HepG2 (cell line): Measurements from ENCODE around the gene NTMT1. TPM values are rescaled to one million over a fixed set of nuclear protein-coding genes. Genes with fewer than 3 reads are reported as not detected.

Experiments used
- CBX1 ChIP-seq: IDR thresholded peaks from one replicate; pipeline ENCODE4 v1.6.1; 2016; ENCODE audit warnings: antibody characterized with exemption, low read depth
- CHD4 ChIP-seq: fragments of 200-600 bp; sonication (generic); IDR thresholded peaks from 2 replicates; pipeline ENCODE4 v1.7.0; 2017; ENCODE audit warnings: mild to moderate bottlenecking, low read length, borderline replicate concordance
- DNMT3B ChIP-seq: conservative IDR thresholded peaks from 2 replicates; pipeline ENCODE4 v1.6.1; 2016; ENCODE audit warnings: missing biosample characterization, control low read depth
- EEA1 ChIP-seq: sonication (generic); formaldehyde crosslinking; IDR thresholded peaks from 2 replicates; pipeline ENCODE4 v1.5.1; 2020; ENCODE audit warnings: mild to moderate bottlenecking, missing genetic modification reagents, borderline replicate concordance
- HNF4G ChIP-seq, 2 experiments: sonication (generic) in 1 of 2; formaldehyde crosslinking in 1 of 2; IDR thresholded peaks; 2 replicates each; pipeline versions ENCODE4 v1.4.0 to v1.6.1; 2011 to 2020; ENCODE audit warnings: borderline replicate concordance in 2 of 2, low read depth in 2 of 2, mild to moderate bottlenecking in 2 of 2, low read length in 1 of 2, missing genetic modification reagents in 1 of 2, moderate library complexity in 1 of 2
- KLF15 ChIP-seq: sonication (generic); formaldehyde crosslinking; IDR thresholded peaks from 2 replicates; pipeline ENCODE4 v1.8.1; 2023; ENCODE audit warnings: borderline replicate concordance, mild to moderate bottlenecking, inconsistent platforms, missing genetic modification reagents, mixed read lengths
- MZF1 ChIP-seq: sonication (generic); formaldehyde crosslinking; IDR thresholded peaks from 2 replicates; pipeline ENCODE4 v1.8.1; 2023; ENCODE audit warnings: mild to moderate bottlenecking, missing genetic modification reagents, borderline replicate concordance
- NR2F2 ChIP-seq: IDR thresholded peaks from 2 replicates; pipeline ENCODE4 v1.6.1; 2012; ENCODE audit warnings: low read depth, inconsistent platforms, borderline replicate concordance
- RXRB ChIP-seq: IDR thresholded peaks from 2 replicates; pipeline ENCODE4 v1.6.1; 2016; ENCODE audit warnings: borderline replicate concordance, missing genetic modification reagents, missing compliant biosample characterization
- TAF1 ChIP-seq: sonication (generic); formaldehyde crosslinking; IDR thresholded peaks from 2 replicates; pipeline ENCODE4 v1.4.0; 2020; ENCODE audit warnings: missing genetic modification reagents
- TBP ChIP-seq: sonication (generic); formaldehyde crosslinking; IDR thresholded peaks from 2 replicates; pipeline ENCODE4 v1.5.0; 2020; ENCODE audit warnings: missing genetic modification reagents
- WIZ ChIP-seq: sonication (generic); formaldehyde crosslinking; IDR thresholded peaks from 2 replicates; pipeline ENCODE4 v1.5.1; 2020; ENCODE audit warnings: mild to moderate bottlenecking, missing genetic modification reagents
- YY1 ChIP-seq: IDR thresholded peaks from 2 replicates; pipeline ENCODE4 v1.6.1; 2011; ENCODE audit warnings: low read length, low read depth, moderate library complexity, mild to moderate bottlenecking; ENCODE audit not compliant: insufficient read depth, insufficient replicate concordance
- ZEB1 ChIP-seq: IDR thresholded peaks from 2 replicates; pipeline ENCODE4 v1.6.1; 2012; ENCODE audit warnings: mild to moderate bottlenecking, low read depth, inconsistent platforms; ENCODE audit not compliant: insufficient replicate concordance
- ZFP41 ChIP-seq: sonication (generic); formaldehyde crosslinking; IDR thresholded peaks from 2 replicates; pipeline ENCODE4 v1.4.0; 2020; ENCODE audit warnings: mild to moderate bottlenecking, missing genetic modification reagents, borderline replicate concordance
- ZFX ChIP-seq: sonication (generic); formaldehyde crosslinking; IDR thresholded peaks from 2 replicates; pipeline ENCODE4 v1.4.0; 2020; ENCODE audit warnings: mild to moderate bottlenecking, low read depth, missing genetic modification reagents, moderate library complexity
- ZNF350 ChIP-seq: sonication (generic); formaldehyde crosslinking; IDR thresholded peaks from 2 replicates; pipeline ENCODE4 v1.4.0; 2020; ENCODE audit warnings: mild to moderate bottlenecking, low read depth, missing genetic modification reagents, borderline replicate concordance
- ZNF501 ChIP-seq: sonication (generic); formaldehyde crosslinking; IDR thresholded peaks from 2 replicates; pipeline ENCODE4 v1.5.1; 2020; ENCODE audit warnings: mild to moderate bottlenecking, moderate library complexity, missing genetic modification reagents
- ZNF547 ChIP-seq: sonication (generic); formaldehyde crosslinking; IDR thresholded peaks from 2 replicates; pipeline ENCODE4 v1.5.1; 2020; ENCODE audit warnings: mild to moderate bottlenecking, missing genetic modification reagents
- ZNF614 ChIP-seq: IDR thresholded peaks from 2 replicates; pipeline ENCODE4 v1.6.1; 2018; ENCODE audit warnings: missing biosample characterization, missing genetic modification reagents, inconsistent platforms, borderline replicate concordance
- ZSCAN29 ChIP-seq: sonication (generic); formaldehyde crosslinking; conservative IDR thresholded peaks from 2 replicates; pipeline ENCODE4 v1.4.0; 2020; ENCODE audit warnings: mild to moderate bottlenecking, missing genetic modification reagents
- polyA plus RNA-seq, 8 experiments: library from polyadenylated mRNA; depleted of rRNA in 3 of 8; stranded (reverse) in 7 of 8; unstranded in 1 of 8; fragments of >200 nt; fragmentation: Illumina TruSeq in 4 of 8; extraction: Trizol in 4 of 8; gene quantifications; 2 replicates each; pipeline versions ENCODE4 v1.2.1 to v1.2.3, GENCODE V29; 2011 to 2016; ENCODE audit warnings: low read depth in 4 of 8, missing spikeins in 1 of 8, mixed read lengths in 1 of 8; ENCODE audit not compliant: insufficient read depth in 1 of 8
- total RNA-seq, 5 experiments: library from RNA; depleted of rRNA; stranded (reverse); fragments of >200 nt; fragmentation: Illumina TruSeq; extraction: Trizol; gene quantifications; 2 replicates each; pipeline ENCODE4 v1.2.3, GENCODE V29; 2016; ENCODE audit warnings: low read depth in 1 of 5
- TF ChIP-seq, protein P1 (sequence below): IDR thresholded peaks from 2 replicates; pipeline ENCODE4 v1.6.1; 2016; ENCODE audit warnings: low read depth, borderline replicate concordance
- TF ChIP-seq, protein P2 (sequence below): sonication (generic); formaldehyde crosslinking; IDR thresholded peaks from 2 replicates; pipeline ENCODE4 v1.4.0; 2020; ENCODE audit warnings: missing genetic modification reagents, borderline replicate concordance

Gene NTMT1
- total and polyA plus RNA-seq, 2 of the 13 experiments (the other 11 are each of a cell fraction or from before 2014, with no cell fraction given) = 49.1 to 53.8 TPM

DNA sequence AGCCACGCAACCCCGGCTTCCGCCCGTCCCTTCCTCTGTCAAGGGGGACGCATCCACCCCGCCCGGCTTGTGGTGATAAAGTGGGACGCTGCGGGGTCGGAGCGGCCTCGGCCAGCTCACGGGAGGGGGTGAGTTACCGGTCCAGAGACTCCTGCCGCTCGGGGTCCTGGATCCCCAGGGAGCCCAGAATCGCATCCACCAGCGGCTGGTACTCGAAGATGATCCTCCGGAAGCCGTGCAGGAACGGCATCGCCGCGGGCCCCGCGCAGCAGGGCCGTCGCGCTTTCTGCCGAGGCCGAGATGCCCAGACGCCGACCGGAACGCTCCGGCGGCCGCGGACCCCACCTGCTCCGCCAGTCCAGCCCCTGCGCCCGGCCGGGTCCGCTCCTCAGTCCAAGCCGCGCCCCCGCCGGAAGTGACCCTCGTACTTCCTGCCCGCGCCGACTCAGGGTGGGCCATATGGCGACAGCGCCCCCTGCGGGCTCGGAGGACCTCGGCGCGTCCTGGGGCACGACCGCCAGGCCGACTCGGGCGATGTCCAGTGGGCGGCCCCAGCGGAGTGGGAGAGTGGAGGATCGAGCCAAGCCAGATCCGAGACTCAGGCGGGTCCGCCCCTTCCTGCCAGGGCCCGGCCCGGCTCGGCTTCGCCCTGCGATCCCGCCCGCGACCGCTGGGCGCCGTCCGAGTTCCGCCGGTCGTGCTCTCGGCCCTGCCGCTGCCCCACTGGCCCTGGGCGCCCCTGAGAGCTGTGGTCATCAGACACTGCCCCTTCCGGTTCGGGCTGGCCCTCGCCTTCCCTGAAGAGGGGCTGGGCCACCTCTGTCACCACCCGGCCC is 16.0 kb downstream of the NTMT1 start, which contains the start of gene ASB6 (continued):
- peak; percentile 73 for TF ChIP-seq YY1
- TF ChIP-seq ZFX (CRISPR knock-in tag) = peak; percentile 89
- peak; percentile 77; the same call in 1 of the 2 replicates for TF ChIP-seq RXRB (CRISPR knock-in tag)
- peak; percentile 63; the same call in 1 of the 2 replicates for TF ChIP-seq WIZ (CRISPR knock-in tag)
- no peak; the same call in 1 of the 2 replicates for TF ChIP-seq NR2F2
- peak; percentile 61; the same call in 1 of the 2 replicates for TF ChIP-seq ZNF350 (CRISPR knock-in tag)
- TF ChIP-seq ZNF501 = peak; percentile 95
- peak; percentile 84 for TF ChIP-seq KLF15
- TF ChIP-seq, protein P1, sequence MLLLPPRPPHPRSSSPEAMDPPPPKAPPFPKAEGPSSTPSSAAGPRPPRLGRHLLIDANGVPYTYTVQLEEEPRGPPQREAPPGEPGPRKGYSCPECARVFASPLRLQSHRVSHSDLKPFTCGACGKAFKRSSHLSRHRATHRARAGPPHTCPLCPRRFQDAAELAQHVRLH (CRISPR knock-in tag) = peak; percentile 96; the same call in 1 of the 2 replicates
- TF ChIP-seq TAF1 (CRISPR knock-in tag) = peak; percentile 75; the same call in 1 of the 2 replicates
- peak; percentile 84; the same call in 1 of the 2 replicates for TF ChIP-seq ZSCAN29
- no peak for TF ChIP-seq DNMT3B (CRISPR knock-in tag)
- TF ChIP-seq TBP (CRISPR knock-in tag) = no peak
- TF ChIP-seq MZF1 (CRISPR knock-in tag) = no peak
- TF ChIP-seq ZNF614 (CRISPR knock-in tag) = peak; percentile 56; the same call in 1 of the 2 replicates
- TF ChIP-seq, protein P2, sequence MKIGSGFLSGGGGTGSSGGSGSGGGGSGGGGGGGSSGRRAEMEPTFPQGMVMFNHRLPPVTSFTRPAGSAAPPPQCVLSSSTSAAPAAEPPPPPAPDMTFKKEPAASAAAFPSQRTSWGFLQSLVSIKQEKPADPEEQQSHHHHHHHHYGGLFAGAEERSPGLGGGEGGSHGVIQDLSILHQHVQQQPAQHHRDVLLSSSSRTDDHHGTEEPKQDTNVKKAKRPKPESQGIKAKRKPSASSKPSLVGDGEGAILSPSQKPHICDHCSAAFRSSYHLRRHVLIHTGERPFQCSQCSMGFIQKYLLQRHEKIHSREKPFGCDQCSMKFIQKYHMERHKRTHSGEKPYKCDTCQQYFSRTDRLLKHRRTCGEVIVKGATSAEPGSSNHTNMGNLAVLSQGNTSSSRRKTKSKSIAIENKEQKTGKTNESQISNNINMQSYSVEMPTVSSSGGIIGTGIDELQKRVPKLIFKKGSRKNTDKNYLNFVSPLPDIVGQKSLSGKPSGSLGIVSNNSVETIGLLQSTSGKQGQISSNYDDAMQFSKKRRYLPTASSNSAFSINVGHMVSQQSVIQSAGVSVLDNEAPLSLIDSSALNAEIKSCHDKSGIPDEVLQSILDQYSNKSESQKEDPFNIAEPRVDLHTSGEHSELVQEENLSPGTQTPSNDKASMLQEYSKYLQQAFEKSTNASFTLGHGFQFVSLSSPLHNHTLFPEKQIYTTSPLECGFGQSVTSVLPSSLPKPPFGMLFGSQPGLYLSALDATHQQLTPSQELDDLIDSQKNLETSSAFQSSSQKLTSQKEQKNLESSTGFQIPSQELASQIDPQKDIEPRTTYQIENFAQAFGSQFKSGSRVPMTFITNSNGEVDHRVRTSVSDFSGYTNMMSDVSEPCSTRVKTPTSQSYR (CRISPR knock-in tag) = peak; percentile 17; the same call in 1 of the 2 replicates
- peak; percentile 92 for TF ChIP-seq CBX1
- TF ChIP-seq HNF4G (IDR thresholded peaks at IDR 0.05; ENCODE audit: borderline replicate concordance, low read depth, low read length) = peak; percentile 16; the same call in 1 of the 2 replicates
- peak; percentile 83; the same call in 1 of the 2 replicates for TF ChIP-seq HNF4G (CRISPR knock-in tag; IDR thresholded peaks at IDR 0.05; ENCODE audit: borderline replicate concordance, low read depth)
- TF ChIP-seq CHD4 = no peak
- TF ChIP-seq EEA1 (CRISPR knock-in tag) = no peak
- no peak for TF ChIP-seq ZEB1
- peak; percentile 95 for TF ChIP-seq ZNF547 (CRISPR knock-in tag)
- TF ChIP-seq ZFP41 (CRISPR knock-in tag) = no peak
